ENCODE measurements around the gene SARM1. TPM values are rescaled to one million over a fixed set of nuclear protein-coding genes. Genes with fewer than 3 reads are reported as not detected.

SARM1 gene
- total RNA-seq, 2 experiments from 2014 or later = 25.7 to 29.0 TPM

DNA sequence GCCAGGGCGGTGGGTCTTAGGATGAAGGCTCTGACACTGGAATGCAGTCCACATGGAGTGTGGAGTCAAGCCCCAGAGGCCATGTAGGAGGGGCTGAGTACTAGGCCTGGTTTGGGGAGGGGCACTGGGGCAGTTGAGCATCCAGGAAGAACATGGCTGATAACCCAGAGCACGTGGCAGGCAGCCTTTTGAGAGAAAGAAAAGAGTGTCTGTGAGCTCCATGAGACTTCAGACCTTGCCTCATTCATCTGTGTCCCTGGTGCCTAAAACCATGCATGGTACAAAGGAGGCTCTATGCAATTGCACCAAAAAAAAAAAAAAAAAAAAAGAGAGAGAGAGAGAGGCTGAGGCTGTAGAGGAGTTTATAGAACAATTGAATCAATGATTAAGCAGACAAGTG lies 19.9 kb downstream of the SARM1 start:
- Mint-ChIP-seq H3K36me3 (peaks cover 12% of the 10 kb centered on the region), H3K27ac (no peak overlapping the region), H3K27me3 (no peaks in the 10 kb centered on the region), H3K4me1 (no peaks in the 10 kb centered on the region), H3K9me3 (no peaks in the 10 kb centered on the region), H3K4me3 (no peak overlapping the region)
- no peak for DNase-seq

DNA sequence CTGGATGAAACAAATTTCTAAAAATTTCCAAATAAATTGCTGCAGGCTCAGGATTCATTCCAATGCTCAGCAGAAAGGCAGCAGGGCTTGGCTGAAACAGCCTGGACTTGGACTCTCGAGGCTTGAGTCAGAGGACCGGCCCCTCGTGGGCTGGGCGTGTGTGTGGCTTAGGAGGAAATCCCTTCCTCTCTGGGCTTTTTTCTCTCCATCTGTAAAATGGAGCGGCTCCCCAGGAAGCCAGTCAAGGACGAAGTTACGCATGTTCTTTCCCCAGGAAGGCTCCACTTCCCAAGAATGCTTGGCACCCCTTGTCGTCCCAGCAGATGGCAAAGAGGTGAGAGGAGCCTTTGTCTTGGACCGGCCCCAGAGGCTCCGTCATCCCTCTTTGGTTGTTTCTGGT lies 21.0 kb downstream of the SARM1 start:
- no peak for DNase-seq
- peaks cover 12% of the 10 kb centered on the region for H3K36me3 Mint-ChIP-seq
- H3K27ac Mint-ChIP-seq = no peak overlapping the region
- H3K4me1 Mint-ChIP-seq = no peaks in the 10 kb centered on the region
- no peaks in the 10 kb centered on the region for H3K27me3 Mint-ChIP-seq
- no peak overlapping the region for H3K4me3 Mint-ChIP-seq
- no peaks in the 10 kb centered on the region for H3K9me3 Mint-ChIP-seq

DNA sequence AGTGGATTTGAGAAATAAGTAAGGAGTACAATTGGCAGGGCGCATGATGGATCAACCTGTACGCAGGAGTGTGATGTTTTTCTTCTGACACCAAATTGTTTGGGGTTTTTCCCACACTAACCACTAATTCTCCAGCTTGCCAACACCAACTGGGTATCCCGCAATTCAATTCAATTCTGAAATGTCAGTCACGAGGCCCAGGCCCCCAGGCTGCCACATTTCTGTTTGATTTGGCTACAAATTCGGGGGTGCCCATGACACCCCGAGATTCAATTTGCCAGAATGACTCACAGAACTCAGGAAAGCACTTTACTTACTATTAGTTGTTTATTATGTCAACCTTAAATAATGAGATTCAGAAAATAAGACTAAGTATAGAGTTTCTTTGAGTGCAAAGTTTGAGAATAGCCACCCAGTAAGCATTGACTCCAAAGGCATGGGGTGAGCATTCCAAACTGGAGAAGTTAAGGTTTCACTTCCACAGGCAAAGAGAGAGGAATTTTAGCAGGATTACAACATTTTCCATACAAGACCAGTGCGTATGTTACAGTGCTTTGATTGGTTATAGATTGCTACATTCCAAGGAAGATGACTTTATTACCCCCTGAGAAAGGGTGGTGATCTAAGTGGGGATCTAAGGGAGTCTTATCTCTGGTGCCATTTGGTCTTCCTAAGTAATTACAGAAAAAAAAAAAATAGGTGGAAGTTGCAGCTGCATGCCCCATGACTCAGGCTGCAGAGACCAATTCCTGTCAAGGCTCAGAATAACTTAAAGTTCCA lies 23.0 kb downstream of the SARM1 start:
- DNase-seq = no peak
- H3K27ac Mint-ChIP-seq = no peak overlapping the region
- H3K4me1 Mint-ChIP-seq = no peaks in the 10 kb centered on the region
- peaks cover 10% of the 10 kb centered on the region for H3K36me3 Mint-ChIP-seq
- no peak overlapping the region for H3K4me3 Mint-ChIP-seq
- H3K9me3 Mint-ChIP-seq = no peaks in the 10 kb centered on the region
- H3K27me3 Mint-ChIP-seq = no peaks in the 10 kb centered on the region

DNA sequence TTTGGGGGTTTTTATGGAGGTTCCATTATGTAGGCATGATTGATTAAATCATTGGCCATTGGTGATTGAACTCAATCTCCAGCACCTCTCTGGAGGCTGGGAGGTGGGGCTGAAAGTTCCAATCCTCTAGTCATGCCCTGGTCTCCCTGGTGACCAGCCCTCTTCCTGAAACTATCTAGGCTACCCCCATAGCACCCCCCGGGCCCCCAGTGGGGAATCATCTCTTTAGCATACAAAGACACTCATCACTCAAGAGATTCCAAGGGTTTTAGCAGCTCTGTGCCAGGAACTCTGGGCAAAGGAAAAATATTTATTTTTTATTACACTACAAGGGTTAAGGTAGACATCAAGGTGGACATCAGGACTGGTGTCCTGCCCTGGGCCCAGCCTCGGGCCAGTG lies 23.9 kb downstream of the SARM1 start:
- H3K36me3 Mint-ChIP-seq = peaks cover 5% of the 10 kb centered on the region
- H3K27ac Mint-ChIP-seq = no peak overlapping the region
- no peaks in the 10 kb centered on the region for H3K9me3 Mint-ChIP-seq
- no peaks in the 10 kb centered on the region for H3K4me1 Mint-ChIP-seq
- no peak for DNase-seq
- no peak overlapping the region for H3K4me3 Mint-ChIP-seq
- H3K27me3 Mint-ChIP-seq = no peaks in the 10 kb centered on the region

DNA sequence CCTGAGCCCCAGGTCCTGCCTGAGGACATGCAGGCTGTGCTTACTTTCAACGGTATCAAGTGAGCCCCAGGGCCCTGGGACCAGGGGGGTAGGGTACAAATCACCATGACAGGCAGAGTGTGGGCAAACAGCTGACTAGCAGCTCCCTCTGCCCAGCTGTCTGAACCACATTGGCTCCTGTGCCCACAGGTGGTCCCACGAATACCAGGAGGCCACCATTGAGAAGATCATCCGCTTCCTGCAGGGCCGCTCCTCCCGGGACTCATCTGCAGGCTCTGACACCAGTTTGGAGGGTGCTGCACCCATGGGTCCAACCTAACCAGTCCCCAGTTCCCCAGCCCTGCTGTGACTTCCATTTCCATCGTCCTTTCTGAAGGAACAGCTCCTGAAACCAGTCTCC lies 24.5 kb downstream of the SARM1 start:
- H3K27ac Mint-ChIP-seq = no peak overlapping the region
- H3K4me3 Mint-ChIP-seq = no peak overlapping the region
- DNase-seq = no peak
- H3K9me3 Mint-ChIP-seq = no peaks in the 10 kb centered on the region
- peaks cover 5% of the 10 kb centered on the region for H3K36me3 Mint-ChIP-seq
- H3K4me1 Mint-ChIP-seq = no peaks in the 10 kb centered on the region
- H3K27me3 Mint-ChIP-seq = no peaks in the 10 kb centered on the region

DNA sequence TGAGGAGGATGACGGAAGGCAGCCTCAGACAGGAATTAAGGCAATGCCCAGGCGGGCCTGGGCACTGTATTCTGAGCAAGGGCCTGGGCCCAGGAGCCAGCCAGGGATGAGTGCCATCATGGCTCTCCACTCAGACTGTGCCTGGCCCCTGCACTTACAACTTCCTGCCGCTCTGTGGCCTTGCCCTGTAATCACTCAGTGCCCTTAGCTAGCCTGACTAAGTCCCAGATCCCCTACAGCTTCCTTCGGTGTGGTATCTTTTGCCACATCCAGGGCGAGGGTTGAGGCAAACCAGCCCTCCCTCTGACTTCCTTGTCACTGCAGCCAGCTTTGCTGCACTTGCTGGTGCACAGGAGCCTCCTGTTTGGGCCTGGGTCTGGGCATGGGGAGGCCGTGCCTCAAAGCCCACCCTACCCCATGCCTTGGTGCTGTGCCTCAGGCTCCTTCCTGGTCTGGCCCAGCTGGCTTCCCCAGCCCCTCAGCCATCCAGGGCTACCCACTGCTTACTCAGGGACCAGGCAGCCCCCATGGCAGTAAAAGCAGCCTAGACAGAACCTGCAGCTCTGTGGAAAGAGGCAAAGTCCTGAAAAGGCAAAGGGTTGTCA lies 25.2 kb downstream of the SARM1 start:
- no peaks in the 10 kb centered on the region for H3K9me3 Mint-ChIP-seq
- no peaks in the 10 kb centered on the region for H3K36me3 Mint-ChIP-seq
- no peak for DNase-seq
- H3K4me3 Mint-ChIP-seq = no peak overlapping the region
- H3K27ac Mint-ChIP-seq = no peak overlapping the region
- no peaks in the 10 kb centered on the region for H3K27me3 Mint-ChIP-seq
- H3K4me1 Mint-ChIP-seq = no peaks in the 10 kb centered on the region

DNA sequence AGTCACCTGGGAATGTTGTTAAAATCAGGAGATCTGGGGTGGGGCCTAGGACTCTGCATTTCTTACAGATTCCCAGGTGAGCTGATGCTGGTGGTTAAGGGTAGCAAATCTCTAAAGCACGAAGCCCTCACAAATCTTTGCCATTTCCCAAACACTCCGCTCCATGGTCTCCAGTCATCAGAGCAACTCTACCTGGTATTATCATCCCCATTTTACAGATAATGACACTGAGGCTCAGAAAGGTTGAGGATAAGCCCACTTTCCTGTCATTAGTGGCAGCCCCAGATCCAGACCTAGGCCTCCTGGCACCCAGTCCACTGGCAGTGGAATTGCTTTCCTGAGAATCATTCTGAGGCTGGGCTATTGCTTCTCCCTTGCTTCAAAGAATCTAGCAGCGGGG lies 25.8 kb downstream of the SARM1 start:
- no peak overlapping the region for H3K27ac Mint-ChIP-seq
- H3K4me1 Mint-ChIP-seq = no peaks in the 10 kb centered on the region
- no peaks in the 10 kb centered on the region for H3K9me3 Mint-ChIP-seq
- DNase-seq = no peak
- H3K36me3 Mint-ChIP-seq = no peaks in the 10 kb centered on the region
- no peaks in the 10 kb centered on the region for H3K27me3 Mint-ChIP-seq
- no peak overlapping the region for H3K4me3 Mint-ChIP-seq

DNA sequence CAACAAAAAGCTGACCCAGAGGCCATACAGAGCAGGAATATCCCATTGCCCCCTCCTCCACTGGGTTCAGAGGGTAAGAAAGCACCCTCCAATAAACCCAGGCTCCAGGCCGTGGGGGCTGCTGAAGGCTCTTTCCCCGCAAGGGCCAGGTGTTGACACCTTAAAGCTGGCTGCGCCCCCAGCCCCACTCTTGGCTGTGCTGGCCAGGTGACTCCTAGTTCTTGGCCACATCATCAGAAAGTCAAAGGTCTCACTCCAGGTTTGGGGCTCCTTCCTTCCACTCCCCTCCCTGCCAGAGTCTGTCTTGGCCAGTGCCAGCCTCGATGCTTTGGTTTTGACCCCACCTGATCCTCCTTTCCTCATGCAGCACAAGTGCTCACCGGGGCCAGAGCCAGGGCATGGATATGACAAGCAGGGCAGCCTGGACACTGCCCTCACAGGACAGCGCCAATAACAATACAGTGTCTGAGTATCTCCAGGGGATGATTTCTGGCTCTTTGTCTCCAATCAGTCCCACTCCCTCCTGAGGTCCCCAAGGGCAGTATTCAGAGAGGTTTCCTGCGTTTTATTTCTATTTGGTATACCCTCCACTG lies 26.3 kb downstream of the SARM1 start:
- Mint-ChIP-seq H3K27me3 (no peaks in the 10 kb centered on the region), H3K9me3 (no peaks in the 10 kb centered on the region), H3K4me3 (no peak overlapping the region), H3K4me1 (no peaks in the 10 kb centered on the region), H3K27ac (no peak overlapping the region), H3K36me3 (no peaks in the 10 kb centered on the region)
- DNase-seq = no peak

DNA sequence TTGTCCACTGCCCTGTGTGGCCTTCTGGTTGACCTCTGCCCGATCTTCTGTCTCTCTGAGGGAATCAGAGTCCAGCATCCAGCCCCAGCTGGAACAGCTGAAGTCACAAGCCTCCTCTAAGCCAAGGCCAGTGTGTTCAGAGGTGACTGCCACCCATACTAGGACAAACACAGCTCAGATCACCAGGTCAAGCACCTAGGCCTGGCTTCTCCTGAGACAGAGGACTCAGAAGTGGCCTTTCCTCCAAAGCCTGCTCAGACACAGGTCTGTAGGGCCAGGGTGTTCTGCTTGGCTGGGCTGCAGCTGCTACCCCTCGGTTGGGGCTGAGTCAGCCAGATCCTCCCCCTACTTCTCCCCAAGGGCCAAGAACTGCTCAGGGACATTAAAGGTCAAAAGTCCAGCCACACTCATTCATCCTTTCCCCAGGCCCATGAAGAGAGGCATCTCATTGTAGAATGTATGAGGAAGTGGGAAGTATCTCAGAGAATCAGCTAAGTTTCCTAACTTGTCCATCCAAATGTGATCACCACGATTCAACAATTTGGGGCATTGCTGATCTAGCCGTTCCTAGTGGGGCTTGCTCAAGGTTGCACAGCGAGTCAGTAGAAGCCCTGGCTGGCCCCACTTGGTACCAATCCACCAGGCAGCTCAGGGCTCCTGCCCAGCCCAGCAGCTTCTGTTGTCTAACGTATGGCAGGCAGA lies 26.9 kb downstream of the SARM1 start:
- H3K27ac Mint-ChIP-seq = no peak overlapping the region
- no peaks in the 10 kb centered on the region for H3K36me3 Mint-ChIP-seq
- no peaks in the 10 kb centered on the region for H3K9me3 Mint-ChIP-seq
- H3K4me3 Mint-ChIP-seq = no peak overlapping the region
- DNase-seq = no peak
- peaks cover 4% of the 10 kb centered on the region for H3K4me1 Mint-ChIP-seq
- H3K27me3 Mint-ChIP-seq = no peaks in the 10 kb centered on the region

DNA sequence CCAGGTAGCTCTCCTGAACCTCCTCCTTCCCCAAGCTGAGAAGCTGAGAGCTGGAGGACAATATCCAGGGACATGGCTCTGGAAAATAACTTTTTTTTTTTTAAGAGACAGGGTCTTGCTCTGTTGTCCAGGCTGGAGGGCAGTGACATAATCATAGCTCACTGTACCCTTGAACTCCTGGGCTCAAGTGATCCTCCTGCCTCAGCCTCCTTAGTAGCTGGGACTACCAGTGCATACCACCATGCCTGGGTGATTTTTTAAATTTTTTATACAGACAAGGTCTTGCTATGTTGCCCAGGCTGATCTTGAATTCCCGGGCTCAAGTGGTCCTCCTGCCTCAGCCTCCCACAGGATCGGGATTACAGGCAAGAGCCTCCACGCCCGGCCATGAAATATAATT lies 28.3 kb downstream of the SARM1 start:
- H3K9me3 Mint-ChIP-seq = no peaks in the 10 kb centered on the region
- DNase-seq = no peak

DNA sequence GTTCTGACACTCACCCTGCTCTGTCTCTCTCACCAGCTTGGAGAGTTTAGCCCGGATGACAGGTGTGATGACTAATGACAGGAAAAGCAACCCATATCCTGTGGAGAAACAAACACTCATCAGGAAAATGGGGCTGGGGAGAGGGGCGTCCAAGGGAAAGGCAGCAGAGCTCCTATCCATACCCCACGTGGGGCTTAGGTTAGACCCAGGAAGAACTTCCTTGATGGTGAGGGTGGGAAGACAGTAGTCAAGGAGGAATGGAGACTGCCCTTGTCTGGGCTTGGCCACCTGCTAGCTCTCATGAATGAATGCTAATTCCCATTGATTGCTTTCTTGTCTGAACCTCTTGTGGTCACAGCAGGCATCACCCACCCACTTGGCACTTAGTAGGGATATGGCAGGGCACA lies 30.7 kb downstream of the SARM1 start:
- no peaks in the 10 kb centered on the region for H3K9me3 Mint-ChIP-seq
- no peak for DNase-seq
- H3K27ac Mint-ChIP-seq = peak overlapping the region; percentile 7
- H3K36me3 Mint-ChIP-seq = no peaks in the 10 kb centered on the region
- H3K4me3 Mint-ChIP-seq = no peak overlapping the region
- H3K27me3 Mint-ChIP-seq = no peaks in the 10 kb centered on the region
- H3K4me1 Mint-ChIP-seq = peaks cover 11% of the 10 kb centered on the region

More for the DNA sequence above, 28.3 kb downstream of the SARM1 start:
- Mint-ChIP-seq H3K27me3 (no peaks in the 10 kb centered on the region), H3K4me3 (no peak overlapping the region), H3K4me1 (peaks cover 8% of the 10 kb centered on the region), H3K36me3 (no peaks in the 10 kb centered on the region), H3K27ac (no peak overlapping the region)

DNA sequence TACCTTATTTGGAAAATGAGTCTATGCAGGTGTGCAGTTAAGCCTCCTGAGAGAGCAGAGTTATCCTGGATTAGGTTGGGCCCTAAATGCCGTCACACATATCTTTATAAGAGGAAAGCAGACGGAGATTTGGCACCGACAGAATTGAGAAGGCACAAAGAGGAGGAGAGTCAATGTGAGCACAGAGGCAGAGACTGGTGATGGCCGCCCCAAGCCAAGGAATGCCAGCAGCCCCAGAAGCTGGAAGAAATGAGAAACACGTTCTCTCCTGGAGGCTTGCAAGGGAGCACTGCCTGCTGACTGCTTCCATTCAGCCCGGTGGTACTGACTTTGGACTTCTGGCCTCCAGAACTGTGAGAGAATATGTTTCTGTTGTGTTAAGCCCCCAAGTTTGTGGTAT lies 31.4 kb downstream of the SARM1 start:
- no peak overlapping the region for H3K4me3 Mint-ChIP-seq
- no peaks in the 10 kb centered on the region for H3K27me3 Mint-ChIP-seq
- H3K27ac Mint-ChIP-seq = no peak overlapping the region
- no peaks in the 10 kb centered on the region for H3K9me3 Mint-ChIP-seq
- no peaks in the 10 kb centered on the region for H3K36me3 Mint-ChIP-seq
- DNase-seq = no peak
- peaks cover 11% of the 10 kb centered on the region for H3K4me1 Mint-ChIP-seq

DNA sequence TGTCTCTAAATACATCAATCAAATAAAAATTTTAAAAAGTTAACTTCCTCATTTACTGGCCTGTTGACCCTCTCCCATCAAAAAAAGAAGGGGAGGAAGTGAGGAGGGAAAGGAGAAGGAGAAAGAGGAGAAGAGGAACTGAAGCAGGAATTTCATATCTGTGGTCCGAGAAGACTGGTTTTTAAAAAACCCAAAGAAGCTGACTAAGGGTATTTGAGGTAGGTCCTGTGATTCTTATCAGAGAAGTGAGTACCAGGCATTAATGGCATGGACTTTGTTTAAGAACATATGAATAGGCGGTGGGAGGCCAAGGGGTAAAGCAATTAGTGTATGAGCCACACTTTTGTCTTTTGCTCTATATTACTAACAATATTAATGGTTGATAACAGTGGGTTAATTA lies 32.5 kb downstream of the SARM1 start:
- no peak overlapping the region for H3K4me3 Mint-ChIP-seq
- no peaks in the 10 kb centered on the region for H3K27me3 Mint-ChIP-seq
- peaks cover 11% of the 10 kb centered on the region for H3K4me1 Mint-ChIP-seq
- H3K27ac Mint-ChIP-seq = no peak overlapping the region
- H3K36me3 Mint-ChIP-seq = no peaks in the 10 kb centered on the region
- no peak for DNase-seq
- no peaks in the 10 kb centered on the region for H3K9me3 Mint-ChIP-seq

DNA sequence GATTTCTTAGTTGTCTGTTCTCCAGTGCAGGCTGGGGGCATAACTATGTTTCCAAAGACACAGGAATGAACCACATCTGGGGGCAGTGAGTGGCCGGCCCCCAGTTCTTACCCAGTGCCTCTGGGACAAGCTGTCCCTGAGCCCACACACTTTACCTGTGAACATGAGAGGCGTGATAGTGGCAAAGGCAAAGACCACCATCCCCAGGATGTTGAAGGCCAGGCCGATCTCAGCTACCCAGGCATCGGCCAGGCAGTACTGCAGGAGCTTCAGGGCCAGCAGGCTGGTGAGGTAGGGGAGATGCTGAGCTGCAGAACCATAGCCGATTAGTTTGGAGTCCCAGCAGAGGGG lies 32.9 kb downstream of the SARM1 start:
- Mint-ChIP-seq H3K9me3 (no peaks in the 10 kb centered on the region), H3K27me3 (no peaks in the 10 kb centered on the region), H3K4me3 (no peak overlapping the region), H3K36me3 (no peaks in the 10 kb centered on the region), H3K27ac (no peak overlapping the region), H3K4me1 (peaks cover 11% of the 10 kb centered on the region)
- no peak for DNase-seq

DNA sequence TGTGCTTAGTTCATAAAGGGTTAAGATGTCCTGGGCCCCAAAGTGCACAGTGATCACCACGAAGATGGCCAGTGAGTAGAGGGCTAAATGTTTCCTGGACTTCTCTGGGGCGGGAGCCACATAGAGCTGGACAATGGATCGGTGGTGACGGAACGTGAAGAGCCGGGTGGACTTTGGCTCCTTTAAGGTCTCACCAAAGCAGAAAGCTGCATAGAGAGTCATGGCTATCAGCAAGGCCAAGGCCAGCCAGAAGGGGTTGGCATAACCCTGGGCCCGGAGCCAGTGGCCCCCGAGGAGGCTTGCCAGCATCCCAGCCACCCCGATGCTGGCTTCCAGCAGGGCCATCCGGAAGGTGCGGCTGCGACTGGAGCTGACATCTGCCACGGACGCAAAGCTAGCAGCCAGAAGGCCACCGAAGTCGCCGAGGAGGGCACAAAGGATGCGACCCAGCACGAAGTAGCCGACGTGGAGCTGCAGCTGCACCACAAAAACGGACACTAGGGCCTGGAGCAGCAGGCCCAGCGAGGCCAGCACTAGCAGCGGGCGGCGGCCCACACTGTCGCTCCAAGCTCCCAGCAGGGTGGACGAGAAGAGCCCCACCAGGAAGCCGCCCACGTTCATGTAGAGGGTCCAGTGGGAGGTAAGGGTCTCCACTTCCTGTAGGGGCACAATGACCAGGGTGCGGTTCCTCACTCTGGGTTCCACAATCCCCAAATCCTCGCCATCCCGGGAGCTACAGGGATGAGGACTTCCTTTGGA lies 33.5 kb downstream of the SARM1 start:
- peaks cover 11% of the 10 kb centered on the region for H3K4me1 Mint-ChIP-seq
- H3K9me3 Mint-ChIP-seq = no peaks in the 10 kb centered on the region
- peak overlapping the region; percentile 83 for H3K4me3 Mint-ChIP-seq
- no peak for DNase-seq
- no peak overlapping the region for H3K27ac Mint-ChIP-seq
- H3K27me3 Mint-ChIP-seq = no peaks in the 10 kb centered on the region
- no peaks in the 10 kb centered on the region for H3K36me3 Mint-ChIP-seq

Measured in activated naive CD8-positive, alpha-beta T cell treated with anti-CD3 and anti-CD28 coated beads for 36 hours (primary cell).